Heart left ventricle (tissue), 16 donors: ENCODE measurements around the gene PHIP. TPM values are rescaled to one million over a fixed set of nuclear protein-coding genes. Genes with fewer than 3 reads are reported as not detected.
A peak's percentile ranks its signal among the peaks of the same experiment; 100 is the strongest.

Experiments
- ATAC-seq, 4 donors: fragments of 200-7000 bp; cut with Tn5 transposase; one replicate each; pipeline ENCODE4 v1.9.1; 2020 to 2022; ENCODE audit warnings: moderate library complexity in 4 of 4, mild to moderate bottlenecking in 3 of 4, moderate number of reproducible peaks in 1 of 4
- DNase-seq, 5 donors: peaks; one replicate each; pipeline ENCODE4 v3.0.0-alpha.2; 2020
- H3K27ac ChIP-seq, 12 donors: fragments of 200-600 bp; sonication (generic) in 4 of 12; one replicate each; pipeline versions ENCODE4 v1.5.0 to v1.8.0; 2016 to 2022; ENCODE audit warnings: mild to moderate bottlenecking in 2 of 12
- H3K27me3 ChIP-seq, 9 donors: fragments of 200-600 bp; sonication (generic) in 2 of 9; one replicate each; pipeline versions ENCODE4 v1.5.1 to v1.8.0; 2016 to 2022; ENCODE audit warnings: mild to moderate bottlenecking in 3 of 9
- H3K36me3 ChIP-seq, 9 donors: fragments of 200-600 bp; sonication (generic) in 2 of 9; one replicate each; pipeline versions ENCODE4 v1.5.0 to v1.8.0; 2018 to 2022; ENCODE audit warnings: mild to moderate bottlenecking in 2 of 9
- H3K4me1 ChIP-seq, 12 donors: fragments of 200-600 bp; sonication (generic) in 4 of 12; one replicate each; pipeline versions ENCODE4 v1.5.0 to v1.8.0; 2016 to 2022; ENCODE audit warnings: mild to moderate bottlenecking in 3 of 12
- H3K4me3 ChIP-seq, 12 donors: fragments of 200-600 bp; sonication (generic) in 4 of 12; one replicate each; pipeline versions ENCODE4 v1.5.0 to v1.8.0; 2017 to 2022; ENCODE audit warnings: mild to moderate bottlenecking in 9 of 12, moderate library complexity in 4 of 12
- H3K9me3 ChIP-seq, 12 donors: fragments of 200-600 bp; sonication (generic) in 4 of 12; one replicate each; pipeline versions ENCODE4 v1.5.0 to v1.8.0; 2016 to 2022; ENCODE audit warnings: mild to moderate bottlenecking in 1 of 12
- POLR2A ChIP-seq, 2 donors: fragments of 450-650 bp; IDR thresholded peaks; one replicate each; pipeline ENCODE4 v1.6.1; 2017; ENCODE audit warnings: antibody characterized with exemption in 2 of 2, mild to moderate bottlenecking in 2 of 2, moderate library complexity in 2 of 2
- WGBS, 4 donors: extraction: QIAGEN DNeasy Blood & Tissue Kit in 2 of 4; methylation state at CpG; one replicate each; pipeline versions ENCODE4 v1.1.5 to v1.1.7; 2013 to 2018; 5-methylcytosine and 5-hydroxymethylcytosine counted together
- intact Hi-C, 10 donors: fragments of 100-400 bp; cut with DNase I; formaldehyde crosslinking; loops; one replicate each; pipeline versions ENCODE4 v1.11.1 to v1.14.2; 2022
- long read RNA-seq, 3 donors: library from polyadenylated mRNA; unstranded; transcript quantifications; one replicate each; pipeline ENCODE4 v2.0.0, GENCODE V29; 2020 to 2021
- polyA plus RNA-seq, 2 donors: library from polyadenylated mRNA; stranded (reverse); fragments of 200-250 nt; gene quantifications; one replicate each; pipeline ENCODE4 v1.2.3, GENCODE V29; 2013
- total RNA-seq, 9 donors: library from RNA; depleted of rRNA in 2 of 9; stranded (reverse); fragments of >200 nt in 2 of 9; fragmentation: NEBNext Ultra II Directional in 3 of 9; extraction: Animal tissue kit (Norgen Biotek cat#: 25700) in 3 of 9; gene quantifications; one replicate each; pipeline versions ENCODE4 v1.1.0 to v1.2.4, GENCODE V29; 2016 to 2023
- TF ChIP-seq, protein P1 (sequence below), 12 donors: fragments of 200-600 bp; sonication (generic) in 4 of 12; IDR thresholded peaks; one replicate each; pipeline versions ENCODE4 v1.5.0 to v1.8.0; 2018 to 2022; ENCODE audit warnings: antibody characterized with exemption in 12 of 12, mild to moderate bottlenecking in 5 of 12
- donor health status: ischemic (EF 13 %, LVEDD 7.1; RV severe dilation, severe dysfunction).
- donor health status: healthy with polysubstance abuse.
- donor health status: DM: no; HTN: yes; CAD: no.
- donor health status: DM: no; HTN: no; CAD: no.
- donor health status: ischemic (EF 25% LVEDD 6.9; RV normal size, moderate dysfunction).
- donor health status: ischemic (EF 25% LVEDD 5.7; RV mildly dilated, moderate dysfunction).
- donor health status: healthy.
- donor health status: DM: yes; HTN: yes; CAD: no.
- donor health status: ischemic (EF 35%, LVEDD 5.7; RV mildly dilated, moderate dysfunction).
- donor health status: nonischemic (EF 11% LVEDD 7.7; RV severe dilation, severe dysfunction).
- donor health status: DM: yes; HTN: yes; CAD: no.
- donor health status: PGD.
- donor health status: ischemic (EF 29% LVEDD 5.4; RV normal size, mild dysfunction).
- donor health status: nonischemic (EF 23%, LVEDD 6.1; RV moderate dilation, normal function).

The PHIP gene
- total RNA-seq (10 to 100 TPM; 10.1 to 18.9 (median 15.3) TPM), polyA plus RNA-seq (1 to 10 TPM; 5.6 to 7.2 TPM)
- long read RNA-seq, donor 1, partial matches to known transcripts: 30 of 34 reads
- long read RNA-seq, donor 1, other reads (novel, unspliced or antisense): 4 of 34 reads
- long read RNA-seq, donor 2, partial matches to known transcripts: 88 of 103 reads
- long read RNA-seq, donor 2, other reads (novel, unspliced or antisense): 15 of 103 reads
- long read RNA-seq, donor 3, partial matches to known transcripts: 23 of 32 reads
- long read RNA-seq, donor 3, other reads (novel, unspliced or antisense): 9 of 32 reads

DNA sequence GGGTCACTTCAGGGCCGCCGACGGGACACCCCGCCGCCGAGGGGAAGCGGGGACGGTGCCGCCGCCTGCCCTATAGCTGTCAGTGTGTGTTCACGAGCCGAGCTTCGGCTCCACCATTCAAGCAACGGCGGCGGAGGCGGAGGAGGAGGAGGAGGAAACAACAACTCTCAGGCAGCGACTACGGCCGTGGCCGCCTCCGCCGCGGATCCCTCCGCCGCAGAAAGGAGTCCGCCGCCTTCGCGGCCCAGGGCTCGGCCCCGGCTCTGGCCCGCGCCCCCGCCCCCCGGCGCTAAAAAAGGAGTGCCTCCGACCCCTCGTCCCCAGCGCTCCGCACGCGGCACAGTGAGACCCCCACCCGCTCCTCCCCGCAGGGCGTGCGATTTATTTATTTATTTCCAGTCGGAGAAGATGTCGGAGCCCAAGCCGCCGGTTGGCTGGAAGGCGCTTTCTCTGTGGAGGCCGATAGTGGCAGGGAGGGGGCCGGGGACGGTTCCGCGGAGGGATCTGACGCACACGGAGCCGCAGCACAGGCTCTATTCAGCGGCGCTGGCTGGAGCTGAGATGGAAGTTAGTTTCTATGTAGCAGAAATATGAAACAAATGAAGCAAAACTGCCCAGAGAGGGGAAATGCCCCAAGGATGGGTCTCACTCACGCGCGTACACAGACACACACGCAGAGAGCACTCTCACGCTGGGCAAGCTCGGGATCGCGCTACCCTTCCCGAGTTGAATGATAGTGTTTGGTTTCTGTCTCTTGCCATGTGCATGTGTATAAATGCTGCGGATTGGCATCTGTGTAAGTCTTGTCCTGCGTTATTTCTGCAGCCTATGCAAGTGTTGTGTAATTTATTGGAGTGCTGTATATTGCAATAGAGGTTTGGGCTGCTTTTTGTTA, at the start of gene PHIP:
Gene PHIP (minus strand): TSS at position 180 of the 895 bp plus-strand sequence. CDS start 186 bp downstream, outside the sequence.
- ATAC-seq: peak; percentile 91 to 95 (median 92)
- 0% methylated on average over 20 to 73 of the region's 73 CpGs for WGBS, 4 donors
- Histone ChIP-seq H3K36me3 (no peaks in the 10 kb centered on the region), H3K27me3 (no peaks in the 10 kb centered on the region), H3K27ac (peak within 1 kb of the TSS; percentile 97 to 100 (median 98)), H3K4me3 (peak within 1 kb of the TSS; percentile 69 to 94 (median 88)), H3K9me3 (no peaks in the 10 kb centered on the region), H3K4me1 (peaks cover 8 to 43% (median 31%) of the 10 kb centered on the region in 12 donors)
- DNase-seq: peak; percentile 95 to 96 (median 96)
- TF ChIP-seq, protein P1, sequence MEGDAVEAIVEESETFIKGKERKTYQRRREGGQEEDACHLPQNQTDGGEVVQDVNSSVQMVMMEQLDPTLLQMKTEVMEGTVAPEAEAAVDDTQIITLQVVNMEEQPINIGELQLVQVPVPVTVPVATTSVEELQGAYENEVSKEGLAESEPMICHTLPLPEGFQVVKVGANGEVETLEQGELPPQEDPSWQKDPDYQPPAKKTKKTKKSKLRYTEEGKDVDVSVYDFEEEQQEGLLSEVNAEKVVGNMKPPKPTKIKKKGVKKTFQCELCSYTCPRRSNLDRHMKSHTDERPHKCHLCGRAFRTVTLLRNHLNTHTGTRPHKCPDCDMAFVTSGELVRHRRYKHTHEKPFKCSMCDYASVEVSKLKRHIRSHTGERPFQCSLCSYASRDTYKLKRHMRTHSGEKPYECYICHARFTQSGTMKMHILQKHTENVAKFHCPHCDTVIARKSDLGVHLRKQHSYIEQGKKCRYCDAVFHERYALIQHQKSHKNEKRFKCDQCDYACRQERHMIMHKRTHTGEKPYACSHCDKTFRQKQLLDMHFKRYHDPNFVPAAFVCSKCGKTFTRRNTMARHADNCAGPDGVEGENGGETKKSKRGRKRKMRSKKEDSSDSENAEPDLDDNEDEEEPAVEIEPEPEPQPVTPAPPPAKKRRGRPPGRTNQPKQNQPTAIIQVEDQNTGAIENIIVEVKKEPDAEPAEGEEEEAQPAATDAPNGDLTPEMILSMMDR (IDR thresholded peaks at IDR 0.05): peak in 3 of 12 donors; percentile 8 to 12 (median 8)
- peak in 1 of 2 donors; percentile 15 for TF ChIP-seq POLR2A (IDR thresholded peaks at IDR 0.05)
- intact Hi-C loops: loop anchor here in 9 of 10 donors (1.0 to 10.0 kb wide), 9 partner anchors 154 to 466 kb away; partner anchors contain the start of genes HMGN3 (in 8 of the 9) and LCA5 (in 4 of the 9)

GRCh38 chr6:79127660-79128059, 49.6 kb upstream of the PHIP start:
- ATAC-seq (no peak), DNase-seq (no peak)
- Histone ChIP-seq H3K27ac (no peak overlapping the region), H3K4me1 (no peaks in the 10 kb centered on the region), H3K9me3 (peaks cover 0 to 14% (median 0%) of the 10 kb centered on the region in 12 donors), H3K4me3 (no peak overlapping the region), H3K36me3 (no peaks in the 10 kb centered on the region), H3K27me3 (no peaks in the 10 kb centered on the region)
- intact Hi-C loops: no loop called here
- TF ChIP-seq, protein P1 (IDR thresholded peaks at IDR 0.05): no peak
- no peak for TF ChIP-seq POLR2A (IDR thresholded peaks at IDR 0.05)

DNA sequence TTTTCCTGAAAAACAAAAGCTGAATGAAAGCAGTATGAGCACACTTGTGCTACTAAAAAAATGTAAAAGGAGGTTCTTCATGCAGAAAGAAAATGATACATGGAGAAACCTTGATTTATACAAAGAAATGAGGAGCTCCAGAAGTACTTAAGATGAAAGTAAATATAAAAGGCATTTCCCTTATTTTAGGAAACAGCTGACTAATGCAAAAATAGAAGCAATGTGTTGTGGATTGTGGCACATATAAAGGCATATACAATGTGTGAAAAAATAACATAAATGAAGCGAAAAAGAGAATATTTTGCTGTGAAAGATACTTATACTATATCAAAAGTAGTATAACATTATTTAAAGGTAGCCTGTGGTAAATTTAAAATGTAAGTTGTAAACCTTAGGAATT, 41.2 kb upstream of the PHIP start:
- Histone ChIP-seq H3K27me3 (no peaks in the 10 kb centered on the region), H3K36me3 (no peaks in the 10 kb centered on the region), H3K27ac (no peak overlapping the region), H3K9me3 (peaks cover 0 to 2% (median 0%) of the 10 kb centered on the region in 12 donors), H3K4me1 (no peaks in the 10 kb centered on the region), H3K4me3 (no peak overlapping the region)
- DNase-seq (no peak), ATAC-seq (no peak)
- intact Hi-C loops: no loop called here
- 75 to 89% (median 85%) methylated on average over 1 of the region's 1 CpG for WGBS, 4 donors
- TF ChIP-seq, protein P1 (IDR thresholded peaks at IDR 0.05): no peak
- TF ChIP-seq POLR2A (IDR thresholded peaks at IDR 0.05): no peak

DNA sequence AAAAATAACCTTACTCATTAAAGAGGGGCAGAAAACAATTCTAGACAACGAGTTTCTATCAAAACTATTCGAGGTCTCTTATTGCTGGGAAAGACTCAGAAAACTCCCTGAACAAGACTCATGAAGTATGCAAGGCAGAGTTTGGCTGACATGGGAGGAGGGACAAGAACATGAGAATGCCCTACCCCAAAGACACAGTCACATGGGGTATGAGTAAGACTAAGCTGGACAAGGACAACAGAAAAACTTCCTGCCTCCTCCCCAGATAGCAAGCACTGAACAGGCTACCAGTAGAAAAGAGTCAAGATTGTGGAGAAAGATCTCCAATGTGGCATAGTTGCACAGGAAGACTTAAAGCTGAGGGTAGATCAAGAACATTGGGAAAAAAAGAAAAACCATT, 39.7 kb upstream of the PHIP start:
- Histone ChIP-seq H3K27ac (no peak overlapping the region), H3K36me3 (no peaks in the 10 kb centered on the region), H3K4me1 (no peaks in the 10 kb centered on the region), H3K9me3 (no peaks in the 10 kb centered on the region), H3K27me3 (no peaks in the 10 kb centered on the region), H3K4me3 (no peak overlapping the region)
- TF ChIP-seq POLR2A (IDR thresholded peaks at IDR 0.05): no peak
- TF ChIP-seq, protein P1 (IDR thresholded peaks at IDR 0.05): no peak
- 84 to 94% (median 87%) methylated on average over 2 of the region's 2 CpGs for WGBS, 4 donors
- no peak for DNase-seq
- no peak for ATAC-seq
- intact Hi-C loops: no loop called here
